ENCODE measurements around the gene SARDH.

Gene SARDH

DNA sequence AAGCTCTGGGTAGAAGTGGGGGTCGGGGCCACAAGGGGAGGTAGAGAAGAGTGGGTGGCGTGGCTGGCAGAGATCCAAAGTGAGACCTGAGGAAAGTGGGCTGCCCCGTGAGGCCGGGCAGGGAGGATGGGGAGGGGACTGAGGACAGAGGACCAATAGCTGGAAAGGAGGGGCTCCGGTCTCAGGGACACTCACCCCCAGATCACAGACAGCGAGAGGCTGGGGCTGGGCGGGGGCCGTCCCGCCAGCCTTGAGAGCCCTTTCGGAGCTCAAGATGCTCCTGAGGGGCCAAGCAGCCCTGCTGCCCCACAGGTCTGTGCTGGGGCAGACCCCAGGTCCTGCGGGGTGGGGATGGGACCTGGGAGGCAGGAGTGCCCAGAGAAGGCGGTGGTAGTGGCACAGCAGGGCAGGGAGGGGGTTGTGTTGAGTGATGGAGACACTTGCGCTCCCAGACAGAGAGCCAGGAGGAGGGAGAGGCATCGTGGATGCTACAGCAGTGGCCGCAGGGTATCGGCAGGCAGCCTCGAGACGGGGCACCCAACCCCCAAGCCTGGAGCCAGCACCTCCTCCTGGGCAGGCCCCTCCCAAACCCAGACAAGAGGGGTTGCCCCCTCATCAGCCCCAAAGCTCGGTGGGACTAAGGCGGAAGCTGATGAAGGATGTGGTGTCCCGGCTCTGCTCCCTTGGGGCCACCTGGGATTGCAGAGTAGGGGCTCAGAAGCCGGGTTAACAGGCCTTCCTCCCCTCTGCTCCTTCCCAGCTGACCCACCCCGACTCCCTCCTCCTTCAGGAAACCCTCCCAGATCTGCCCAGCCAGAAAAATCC lies 3.4 kb downstream of the SARDH start:
- no peak for DNase-seq (ENCODE audit: low read depth)

DNA sequence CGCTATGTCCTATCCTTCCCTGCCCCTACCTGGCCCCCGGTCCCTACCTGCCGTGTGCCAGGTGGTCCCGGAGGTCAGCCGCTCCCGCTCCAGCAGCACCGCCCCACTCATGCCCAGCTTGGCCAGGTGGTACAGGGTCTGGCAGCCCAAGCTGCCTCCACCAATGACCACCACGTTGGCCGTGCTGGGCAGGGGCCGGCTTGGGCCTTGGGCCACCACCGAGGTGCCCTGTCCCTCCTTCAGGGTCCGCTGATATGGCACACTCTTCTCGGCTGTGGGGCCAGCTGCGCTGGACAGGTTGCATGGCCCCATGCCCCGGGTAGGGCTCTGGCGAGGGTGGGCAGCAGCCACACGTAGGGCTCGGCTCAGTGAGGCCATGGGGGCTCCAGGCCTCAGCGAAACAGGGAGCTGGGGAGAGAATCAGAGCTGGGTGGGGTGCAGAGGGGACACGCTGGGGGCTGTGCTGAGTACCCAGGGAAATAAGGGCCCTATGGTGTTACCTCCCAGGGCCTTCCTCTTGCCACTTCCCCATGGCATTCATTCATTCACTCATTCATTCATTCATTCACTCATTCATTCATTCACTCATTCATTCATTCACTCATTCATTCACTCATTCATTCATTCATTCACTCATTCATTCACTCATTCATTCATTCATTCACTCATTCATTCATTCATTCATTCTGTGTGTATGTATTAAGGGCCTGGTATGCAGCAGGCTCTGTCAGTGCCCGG lies 4.2 kb downstream of the SARDH start:
- DNase-seq (ENCODE audit: low read depth), result no peak

DNA sequence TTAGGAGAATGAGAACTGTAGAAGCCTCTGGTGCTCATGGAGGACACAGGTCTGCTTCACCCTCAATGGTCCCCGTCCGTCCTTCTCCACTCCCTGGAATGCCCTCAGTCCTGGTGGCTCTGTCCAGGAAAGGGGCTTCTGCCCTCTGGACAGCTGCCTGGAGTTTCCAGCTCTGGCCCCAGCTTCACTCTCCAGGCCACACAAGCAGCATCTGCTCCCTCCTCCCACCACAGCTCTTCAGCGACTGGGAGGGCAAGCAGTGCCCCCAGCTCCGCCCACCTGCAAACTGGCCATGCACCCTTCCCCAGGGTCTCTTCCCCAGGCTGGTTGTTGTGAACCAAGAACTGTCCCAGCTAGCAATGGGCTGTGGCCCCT lies 4.7 kb downstream of the SARDH start:
- no peak for DNase-seq (ENCODE audit: low read depth)

DNA sequence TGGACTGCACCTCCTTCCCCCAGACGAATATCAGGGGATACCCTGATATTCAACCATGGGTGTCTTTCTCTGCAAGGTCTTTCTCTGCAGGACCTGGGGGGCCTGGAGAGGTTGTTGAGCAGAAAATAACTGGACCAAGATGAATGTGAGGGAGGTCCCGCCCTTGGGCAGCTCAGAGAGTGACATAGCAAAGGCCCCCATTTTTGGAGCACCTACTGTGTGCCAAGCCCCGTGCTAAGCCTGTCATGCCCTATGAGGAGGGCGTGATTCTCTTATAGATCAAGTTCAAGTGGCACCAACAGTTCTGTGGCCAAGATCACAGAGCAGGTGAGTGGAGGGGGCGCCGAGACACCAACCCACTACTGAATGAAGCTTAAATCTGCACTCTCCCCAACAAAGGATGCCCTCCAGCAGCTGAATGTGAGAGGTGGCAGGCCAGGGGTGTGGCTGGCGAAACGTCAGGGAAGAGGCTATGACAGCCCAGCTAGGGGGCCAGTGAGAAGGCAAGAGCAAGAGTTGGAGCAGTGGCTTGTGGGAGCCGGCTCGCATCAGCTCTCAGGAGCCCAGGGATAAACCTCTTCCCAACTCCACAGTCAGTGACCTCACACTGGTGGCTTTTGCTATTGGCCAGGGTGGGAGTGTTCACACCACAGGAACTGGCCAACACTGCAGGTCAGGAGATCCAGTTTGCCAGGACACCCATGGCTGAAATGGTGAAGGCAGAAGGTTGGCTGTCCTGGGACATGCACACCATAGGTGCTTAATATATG lies 5.3 kb downstream of the SARDH start:
- no peak for DNase-seq (ENCODE audit: low read depth)

DNA sequence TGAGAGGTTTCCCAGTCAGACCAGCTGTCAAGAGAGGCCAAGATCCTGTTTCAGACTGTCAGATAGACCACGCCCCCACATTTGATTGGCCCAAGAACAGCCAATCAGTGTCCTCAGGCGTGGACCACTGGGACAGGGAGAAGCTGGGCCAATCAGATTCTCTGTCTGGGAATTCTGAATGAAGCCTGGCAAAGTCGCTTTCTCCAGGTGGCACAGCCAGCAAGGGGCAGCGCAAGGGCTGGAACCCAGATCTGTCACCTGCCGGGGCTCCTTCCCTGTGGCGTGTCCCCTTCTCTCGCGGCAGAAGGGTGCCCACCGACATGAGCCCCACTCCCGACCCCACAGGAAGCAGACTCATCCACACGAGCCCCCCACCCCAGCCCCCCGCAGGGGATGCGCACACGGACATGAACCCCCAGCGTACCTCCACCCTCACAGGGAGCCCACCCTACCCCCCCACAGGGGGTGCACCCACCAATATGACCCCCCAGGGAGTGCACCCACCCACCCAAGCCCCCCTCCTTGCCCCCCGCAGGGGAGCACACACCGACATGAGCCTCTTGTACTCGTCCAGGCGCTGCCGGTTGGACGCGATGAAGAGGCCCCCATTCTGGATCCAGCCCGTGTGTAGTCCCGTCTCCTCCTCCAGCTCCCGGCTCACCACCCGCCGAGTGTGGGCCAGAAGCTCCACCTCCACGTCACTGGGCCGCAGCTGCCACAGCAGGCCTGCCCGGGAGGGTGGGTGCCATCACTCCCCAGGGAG lies 6.1 kb downstream of the SARDH start:
- DNase-seq (ENCODE audit: low read depth), result no peak

DNA sequence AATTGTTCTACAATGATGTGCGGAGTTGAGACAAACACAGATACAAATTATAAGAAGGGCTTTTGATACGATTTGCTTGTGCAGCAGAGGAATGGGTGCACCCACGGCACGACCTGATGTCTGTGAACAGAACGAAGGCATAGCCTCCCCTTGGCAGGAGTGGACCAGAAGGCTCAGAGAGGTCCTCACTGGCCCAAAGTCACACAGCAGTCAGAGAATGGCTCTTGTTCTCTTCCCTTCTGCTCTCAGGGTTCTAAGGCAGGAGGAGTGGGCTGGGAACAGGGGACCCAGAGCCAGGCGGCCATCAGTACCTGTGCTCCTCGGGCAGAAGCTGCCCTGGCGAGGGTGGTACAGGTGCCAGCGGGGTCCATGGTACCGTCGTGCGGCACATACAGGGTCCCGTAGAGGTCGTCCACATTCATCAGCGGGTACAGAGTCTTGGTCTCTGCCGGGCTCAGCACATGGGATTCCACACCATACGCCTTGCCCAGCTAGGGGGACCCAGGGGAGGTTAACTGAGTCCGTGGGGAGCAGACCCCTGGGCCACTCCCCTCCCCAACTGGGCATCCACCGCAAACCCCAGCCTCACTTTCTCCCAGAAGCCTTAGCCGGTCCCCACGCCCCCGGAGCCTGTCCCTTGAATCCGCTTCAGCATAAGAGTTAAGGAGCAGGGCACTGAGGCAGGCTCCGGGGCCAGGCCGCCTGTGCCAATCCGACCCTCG lies 7.0 kb downstream of the SARDH start:
- DNase-seq (ENCODE audit: low read depth), result no peak

DNA sequence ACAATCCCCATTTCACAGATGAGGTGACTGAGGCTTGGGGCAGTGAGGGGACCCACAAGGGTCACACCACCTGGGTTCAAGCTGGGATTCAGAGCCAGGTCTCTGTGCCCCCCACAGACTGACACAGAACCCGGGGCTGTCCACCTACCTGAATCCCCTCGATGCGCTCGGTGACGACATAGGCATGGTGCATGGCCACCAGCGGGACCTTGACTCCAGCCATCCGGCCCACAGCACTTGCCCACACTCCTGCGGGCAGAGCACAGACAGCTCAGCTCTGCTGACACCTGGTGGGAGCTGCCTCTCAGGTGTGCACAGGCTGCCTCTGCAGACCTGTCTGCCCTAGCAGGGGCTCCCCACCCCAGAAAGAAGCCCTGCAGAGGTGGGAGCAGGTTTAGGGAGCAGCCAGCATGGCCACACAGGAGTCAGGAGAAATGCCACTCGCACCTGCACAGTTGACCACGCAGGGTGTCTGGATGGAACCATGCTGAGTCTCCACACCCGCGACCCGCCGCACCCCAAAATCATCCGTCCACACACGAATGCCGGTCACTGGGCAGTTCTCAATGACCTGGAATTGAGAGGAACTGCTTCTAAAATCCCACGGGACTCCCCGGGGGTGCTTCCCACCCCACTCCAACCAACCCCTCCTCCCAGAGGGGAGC lies 8.4 kb downstream of the SARDH start:
- no peak for DNase-seq (ENCODE audit: low read depth)

DNA sequence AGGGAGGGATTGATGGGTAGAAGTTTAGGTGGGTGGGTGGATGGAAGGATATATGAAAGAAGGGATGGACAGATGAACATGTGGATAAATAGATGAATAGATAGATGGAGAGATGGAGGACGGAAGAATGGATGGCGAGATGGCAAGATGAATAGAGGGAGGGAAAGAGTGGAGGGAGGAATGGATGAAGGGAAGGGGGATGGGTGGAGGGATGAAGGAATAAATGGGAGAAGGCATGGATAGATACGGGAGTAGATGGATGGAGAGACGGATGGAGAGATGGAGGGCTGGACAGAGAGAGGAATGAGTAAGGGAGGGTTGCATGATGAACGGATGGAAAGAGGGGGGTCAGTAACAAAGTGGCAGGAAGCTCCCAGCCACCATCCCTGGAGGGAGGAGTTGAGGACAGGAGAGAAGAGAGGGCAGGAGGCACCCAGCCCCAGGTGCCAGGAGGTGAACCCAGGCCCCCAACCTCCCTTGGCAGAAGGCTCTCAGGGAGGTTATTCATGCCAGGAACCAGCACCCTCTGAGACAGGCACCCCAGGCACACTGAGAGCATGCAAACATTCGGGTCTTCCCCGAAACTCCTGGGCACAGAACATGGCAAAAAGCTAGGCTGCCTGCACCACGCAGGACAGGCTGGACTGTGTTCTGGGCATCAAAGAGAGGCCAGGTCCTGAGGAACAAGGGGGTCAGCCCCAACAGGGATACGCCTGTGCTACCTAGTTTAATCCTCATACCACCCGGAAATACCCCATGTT lies 9.1 kb downstream of the SARDH start:
- DNase-seq (ENCODE audit: low read depth), result no peak

DNA sequence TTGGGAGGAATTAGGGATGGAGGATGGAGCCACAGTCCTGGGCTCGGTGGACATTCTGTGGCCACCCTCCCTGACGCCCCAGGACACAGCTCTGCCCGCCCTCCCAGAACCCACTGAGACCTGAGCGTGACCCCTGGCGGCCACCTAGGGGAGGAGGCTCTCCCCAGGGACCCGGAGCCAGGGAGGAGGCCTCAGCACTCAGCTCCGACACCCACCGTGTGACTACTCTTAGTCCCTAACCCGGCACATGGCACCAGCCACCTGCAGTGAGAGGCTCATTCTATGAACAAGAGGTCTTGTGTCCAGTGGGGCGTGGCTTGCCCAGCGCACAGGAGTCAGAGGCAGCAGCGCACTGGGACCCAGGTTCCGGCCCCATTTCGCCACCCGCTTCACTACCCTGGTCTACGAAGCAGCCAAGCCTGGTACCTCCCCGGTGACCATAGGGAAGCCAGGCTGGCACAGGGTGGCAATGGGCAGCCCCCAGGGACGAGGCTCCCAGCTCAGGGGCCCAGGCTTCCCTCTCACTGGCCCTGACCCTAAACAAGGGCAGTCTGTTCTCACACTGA lies 10.2 kb downstream of the SARDH start:
- no peak for DNase-seq (ENCODE audit: low read depth)

DNA sequence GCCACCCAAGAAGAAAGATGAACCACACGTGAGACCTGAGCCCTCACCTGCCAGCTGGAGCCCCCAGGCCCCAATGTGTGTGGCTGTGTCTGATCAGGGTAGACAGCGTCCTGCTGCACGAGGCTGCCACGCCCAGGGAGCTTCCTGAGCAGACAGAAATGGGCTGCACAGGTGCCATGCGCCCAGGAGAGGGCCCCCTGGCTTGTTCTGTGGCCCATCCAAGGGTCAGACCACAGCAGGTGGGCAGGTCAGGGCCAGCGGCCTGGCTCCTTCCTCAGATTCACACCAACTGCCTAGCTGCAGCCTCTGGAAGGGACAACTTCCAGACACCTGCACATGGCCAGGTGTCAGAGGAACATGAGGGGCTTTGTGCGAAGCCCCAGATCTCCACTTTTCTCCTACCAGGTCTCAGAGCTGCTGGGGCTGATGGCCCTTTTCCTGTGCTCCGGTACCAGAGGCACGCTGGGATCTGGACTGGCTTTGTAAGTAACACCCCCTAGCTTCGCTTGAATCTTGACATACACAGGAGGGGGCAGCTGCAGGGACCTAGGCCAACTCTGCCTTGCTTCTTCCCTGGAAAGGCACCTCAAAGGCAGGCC lies 10.8 kb downstream of the SARDH start:
- DNase-seq (ENCODE audit: low read depth), result no peak

DNA sequence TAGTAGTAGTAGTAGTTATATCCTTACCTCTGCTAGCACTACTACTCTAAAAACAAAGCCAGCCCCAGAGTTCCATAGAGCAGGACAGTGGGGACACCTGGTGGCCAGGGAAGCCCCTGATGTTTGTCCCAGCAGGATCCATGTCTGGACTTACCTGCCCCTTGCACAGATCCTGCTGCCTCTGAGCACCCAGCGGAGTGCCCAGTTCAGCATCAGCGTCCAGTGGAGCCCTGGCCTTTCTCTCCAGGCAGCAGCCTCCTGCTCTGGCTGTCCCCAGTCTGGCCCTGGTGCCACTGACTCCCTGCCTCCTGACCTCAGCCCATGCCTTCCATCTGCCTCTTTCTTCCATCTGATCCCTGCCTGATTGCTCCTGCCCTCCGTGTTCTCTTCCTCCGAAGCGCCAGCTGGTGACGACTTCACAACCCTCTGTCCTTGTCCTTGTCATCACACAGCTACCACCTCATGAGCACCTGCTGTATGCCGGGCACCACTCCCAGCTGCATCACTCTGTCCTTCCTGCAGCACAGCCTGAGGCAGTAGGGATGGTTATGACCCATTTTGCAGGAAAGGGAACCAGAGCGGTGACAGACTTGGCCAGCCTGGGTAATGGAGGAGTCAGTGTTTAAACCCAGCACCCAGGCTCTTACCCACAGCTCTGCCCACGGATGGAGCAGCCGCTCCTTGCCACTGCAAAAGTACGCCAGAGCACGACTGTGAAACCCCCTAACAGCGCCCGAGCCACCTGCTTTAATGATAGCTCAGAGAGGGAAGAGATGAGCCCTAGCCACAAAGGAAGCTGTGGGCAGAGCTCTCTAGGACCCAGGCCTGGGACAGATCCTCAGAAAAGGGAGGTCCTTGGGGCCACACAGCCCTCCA lies 11.5 kb downstream of the SARDH start:
- peak; percentile 49 for DNase-seq (ENCODE audit: low read depth)

DNA sequence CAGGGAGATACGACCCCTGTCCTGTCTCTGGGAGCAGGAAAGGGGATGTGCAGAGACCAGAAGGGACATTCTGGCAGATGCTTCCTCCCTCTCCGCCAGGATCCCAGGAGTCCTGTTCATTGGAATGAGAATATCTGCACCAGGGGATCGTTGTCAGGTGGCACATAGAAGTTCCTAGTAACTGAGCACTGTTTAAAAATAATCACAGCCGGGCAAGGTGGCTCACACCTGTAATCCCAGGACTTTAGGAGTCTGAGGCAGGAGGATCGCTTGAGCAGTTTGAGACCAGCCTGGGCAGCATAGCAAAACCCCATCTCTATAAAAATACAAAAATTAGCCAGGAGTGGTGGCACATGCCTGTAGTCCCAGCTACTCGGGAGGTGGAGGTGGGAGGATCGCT lies 12.3 kb downstream of the SARDH start:
- no peak for DNase-seq (ENCODE audit: low read depth)

DNA sequence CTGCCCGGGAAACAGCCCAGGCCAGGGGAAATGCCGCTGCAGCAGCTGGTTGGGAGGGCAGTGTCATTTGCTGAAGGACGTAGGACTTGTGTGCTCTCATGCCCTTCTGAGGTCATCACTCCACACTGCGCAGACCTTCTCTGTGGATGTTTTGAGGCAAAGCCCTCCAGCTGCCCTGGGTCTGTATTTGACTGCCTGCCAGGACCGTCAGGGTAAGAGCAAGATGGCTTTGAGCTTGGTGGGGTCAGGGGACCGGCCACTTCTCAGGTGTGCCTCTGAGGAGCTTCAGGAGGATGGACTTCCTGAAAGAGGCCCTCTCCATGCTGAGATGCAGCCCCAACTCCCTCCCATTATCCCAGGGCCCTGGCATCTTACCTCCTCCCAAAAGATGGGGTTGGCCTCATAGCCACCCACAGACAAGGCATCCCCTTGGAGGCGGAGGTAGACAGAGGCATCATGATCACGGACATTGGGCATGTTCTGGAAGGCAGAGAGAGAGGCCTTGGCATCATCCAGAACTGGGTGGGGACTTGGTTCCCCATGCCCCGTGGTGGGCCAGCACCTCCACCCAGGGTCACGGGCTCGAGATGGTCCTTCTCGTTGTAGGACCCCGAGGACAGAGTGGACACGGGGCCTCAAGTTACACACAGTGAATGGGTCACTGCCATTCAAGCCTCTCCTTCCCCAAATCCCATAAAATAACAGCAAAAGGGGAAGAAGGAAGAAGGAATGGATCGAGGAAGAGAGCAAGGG lies 19.4 kb downstream of the SARDH start:
- no peak for DNase-seq (ENCODE audit: low read depth)

DNA sequence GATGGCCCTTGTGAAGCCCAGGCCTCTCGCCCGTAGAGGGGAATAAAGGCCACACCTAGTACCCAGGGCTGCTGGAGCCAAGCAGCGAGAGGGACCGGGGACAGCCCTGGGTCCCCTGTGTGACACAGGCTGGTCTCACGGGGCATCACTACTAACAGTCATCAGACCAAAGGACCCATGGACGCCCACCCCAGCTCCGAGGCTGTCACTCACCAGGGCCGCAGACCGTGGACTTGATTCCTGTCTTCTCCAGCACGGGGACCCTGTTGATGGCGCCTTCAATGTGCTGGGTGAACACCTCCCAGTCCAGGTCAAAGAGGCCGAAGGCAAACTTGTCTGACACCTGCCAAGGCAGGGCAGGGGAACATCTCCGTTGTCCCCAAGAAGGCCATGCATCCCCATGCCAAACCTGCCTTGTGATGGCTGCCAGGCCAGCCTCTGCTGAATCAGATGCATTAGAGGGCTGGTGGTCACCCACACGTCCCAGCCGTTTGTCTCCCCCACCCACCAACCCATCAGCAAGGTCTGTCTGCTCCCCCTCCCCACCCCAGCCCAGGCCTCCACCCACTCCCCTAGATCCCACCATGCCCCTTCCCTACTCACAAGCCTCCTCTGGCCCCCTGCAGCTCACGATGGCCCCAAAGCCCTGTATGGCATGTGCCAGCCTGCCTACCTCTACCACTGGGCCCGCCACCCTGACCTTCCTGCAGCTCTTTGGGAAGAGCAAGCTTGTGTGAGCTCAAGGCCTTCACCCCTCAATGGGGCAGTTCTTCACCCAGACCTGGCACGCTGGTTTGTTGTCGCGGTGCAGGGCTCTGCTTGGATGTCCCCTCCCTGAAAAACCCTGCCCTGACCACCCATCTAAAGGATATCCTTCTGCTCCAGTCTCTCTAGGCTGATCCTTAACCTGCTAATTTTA lies 20.8 kb downstream of the SARDH start:
- DNase-seq (ENCODE audit: low read depth), result no peak

DNA sequence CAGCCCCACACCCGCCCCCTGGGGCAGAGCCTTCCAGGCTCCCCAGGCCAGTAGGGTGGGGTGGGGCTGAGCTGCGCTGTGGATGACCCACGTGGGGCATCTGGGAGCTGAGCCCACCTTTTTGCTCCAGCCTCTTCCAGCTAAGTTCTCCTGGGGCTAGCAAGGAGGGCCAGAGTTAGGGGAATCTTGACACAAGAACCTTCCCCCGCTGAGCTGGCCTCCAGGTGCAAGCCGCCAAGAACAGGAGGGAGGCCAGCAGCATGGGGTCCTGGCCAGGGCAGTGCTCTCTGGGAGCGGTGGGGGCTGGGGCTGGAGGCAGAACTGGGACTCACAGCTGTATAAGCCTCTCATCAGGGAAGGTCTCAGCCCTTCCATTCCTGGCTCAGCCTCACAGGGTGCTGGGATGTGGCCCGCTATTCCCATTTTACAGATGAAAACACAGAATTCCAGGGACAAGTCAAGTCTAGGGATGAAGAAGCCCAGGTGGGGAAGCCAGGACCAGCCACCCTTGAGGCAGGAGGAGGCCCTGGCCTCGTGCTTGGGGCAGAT lies 21.5 kb downstream of the SARDH start:
- DNase-seq (ENCODE audit: low read depth), result no peak

DNA sequence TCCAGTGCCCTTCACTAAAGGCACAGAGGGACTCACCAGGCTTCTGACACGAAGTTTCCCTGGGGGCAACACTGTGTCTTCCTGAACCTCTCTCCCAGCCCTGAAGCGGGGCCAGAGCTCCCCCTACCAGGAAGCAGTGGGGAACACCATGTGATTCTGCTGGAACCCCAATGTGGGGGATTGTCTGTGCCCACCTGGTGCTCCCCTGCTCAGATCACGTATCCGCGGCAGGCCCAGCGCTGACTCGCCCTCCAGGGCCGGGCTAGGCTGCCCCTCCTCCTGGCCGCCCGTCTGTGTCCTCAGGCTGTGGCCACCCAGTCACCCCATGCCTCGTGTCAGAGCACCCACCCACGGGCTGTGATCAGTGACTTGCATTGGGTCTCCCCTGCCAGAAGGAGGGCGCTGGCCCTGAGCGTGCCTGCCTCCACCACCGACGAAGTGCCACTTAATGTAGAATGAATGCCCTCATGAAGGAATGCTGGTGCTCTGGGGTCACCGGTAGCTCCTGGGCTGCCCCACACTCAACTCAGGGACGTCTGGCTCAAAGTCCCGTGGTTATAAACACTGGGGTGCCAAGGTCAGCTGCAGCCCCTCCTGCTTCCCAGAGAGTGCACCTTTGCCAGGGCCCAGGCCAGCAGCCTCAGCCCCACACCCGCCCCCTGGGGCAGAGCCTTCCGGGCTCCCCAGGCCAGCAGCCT lies 22.1 kb downstream of the SARDH start:
- DNase-seq (ENCODE audit: low read depth), result peak; percentile 26

All from stimulated activated CD4-positive, alpha-beta T cell treated with anti-CD3 and anti-CD28 coated beads, Interleukin-2, amount 100 ng/mL, for 4 hours (primary cell).